A673 (cell line): ENCODE measurements around the gene MPHOSPH9. TPM values are rescaled to one million over a fixed set of nuclear protein-coding genes. Genes with fewer than 3 reads are reported as not detected.

Experiments used
- BruUV-seq: library from RNA; stranded (reverse); fragments of 400-500 nt; replicated peaks from 2 replicates; lab custom pipeline; 2021; lab: Mats Ljungman, UMichigan
- CTCF ChIA-PET: fragments of 300-600 bp; sonication (Branson Sonifier 250); formaldehyde crosslinking; loops from one replicate; lab custom pipeline; 2022; ENCODE audit warnings: antibody characterized with exemption; lab: Charles Lee
- POLR2A ChIA-PET: fragments of 300-600 bp; sonication (Branson Sonifier 250); formaldehyde crosslinking; loops from one replicate; lab custom pipeline; 2022; ENCODE audit warnings: antibody characterized with exemption; ENCODE audit not compliant: low non-redundant PET; lab: Charles Lee
- DNase-seq: peaks from one replicate; pipeline ENCODE4 v3.0.0-alpha.2; 2015; ENCODE audit warnings: low spot score
- H3K27ac ChIP-seq: fragments of 200-600 bp; sonication (generic); 2 replicates; pipeline ENCODE4 v1.5.1; 2016; ENCODE audit warnings: mixed run types, low read depth, mild to moderate bottlenecking, mixed read lengths, antibody characterized with exemption, low read length; ENCODE audit not compliant: poor library complexity, severe bottlenecking
- H3K27me3 ChIP-seq: fragments of 200-600 bp; sonication (generic); replicated peaks from 2 replicates; pipeline ENCODE4 v1.6.1; 2017; ENCODE audit warnings: mixed run types, low read depth, mild to moderate bottlenecking, mixed read lengths, antibody characterized with exemption, low read length; ENCODE audit not compliant: insufficient read depth, poor library complexity
- H3K36me3 ChIP-seq: fragments of 200-600 bp; sonication (generic); 2 replicates; pipeline ENCODE4 v1.6.1; 2016; ENCODE audit warnings: mixed run types, mild to moderate bottlenecking, mixed read lengths, antibody characterized with exemption, low read length; ENCODE audit not compliant: insufficient read depth, poor library complexity, severe bottlenecking
- H3K4me1 ChIP-seq: fragments of 200-600 bp; sonication (generic); 2 replicates; pipeline ENCODE4 v1.6.1; 2017; ENCODE audit warnings: mixed run types, mild to moderate bottlenecking, mixed read lengths, antibody characterized with exemption, low read length; ENCODE audit not compliant: insufficient read depth, poor library complexity, severe bottlenecking
- H3K4me3 ChIP-seq: fragments of 200-600 bp; sonication (generic); 2 replicates; pipeline ENCODE4 v1.5.1; 2016; ENCODE audit warnings: low read depth, mixed run types, mild to moderate bottlenecking, mixed read lengths, low read length; ENCODE audit not compliant: poor library complexity, severe bottlenecking
- H3K9me3 ChIP-seq: fragments of 200-600 bp; sonication (generic); 2 replicates; pipeline ENCODE4 v1.6.1; 2016; ENCODE audit warnings: mixed run types, low read depth, mild to moderate bottlenecking, mixed read lengths, antibody characterized with exemption, low read length; ENCODE audit not compliant: poor library complexity, severe bottlenecking
- EZH2 ChIP-seq: fragments of 200-600 bp; sonication (generic); IDR thresholded peaks from 2 replicates; pipeline ENCODE4 v1.6.1; 2017; ENCODE audit warnings: borderline replicate concordance, low read depth, mild to moderate bottlenecking, mixed read lengths, antibody characterized with exemption, low read length; ENCODE audit not compliant: poor library complexity, severe bottlenecking
- intact Hi-C: fragments of 100-400 bp; cut with micrococcal nuclease; formaldehyde crosslinking; loops from one replicate; pipeline ENCODE4 v1.10.0; 2022; ENCODE audit not compliant: unreplicated experiment
- total RNA-seq: library from RNA; stranded (reverse); gene quantifications from 2 replicates; pipeline ENCODE4 v1.2.3, GENCODE V29; 2021
- TF ChIP-seq, protein P1 (sequence below): fragments of 300-800, 200-600 bp; sonication (generic); conservative IDR thresholded peaks from 2 replicates; pipeline ENCODE4 v1.5.1; 2017; ENCODE audit warnings: low read depth, mild to moderate bottlenecking, antibody characterized with exemption, low read length, moderate library complexity, mixed read lengths

Gene MPHOSPH9
- total RNA-seq, 1 experiment from 2014 or later: 80.8 TPM

DNA sequence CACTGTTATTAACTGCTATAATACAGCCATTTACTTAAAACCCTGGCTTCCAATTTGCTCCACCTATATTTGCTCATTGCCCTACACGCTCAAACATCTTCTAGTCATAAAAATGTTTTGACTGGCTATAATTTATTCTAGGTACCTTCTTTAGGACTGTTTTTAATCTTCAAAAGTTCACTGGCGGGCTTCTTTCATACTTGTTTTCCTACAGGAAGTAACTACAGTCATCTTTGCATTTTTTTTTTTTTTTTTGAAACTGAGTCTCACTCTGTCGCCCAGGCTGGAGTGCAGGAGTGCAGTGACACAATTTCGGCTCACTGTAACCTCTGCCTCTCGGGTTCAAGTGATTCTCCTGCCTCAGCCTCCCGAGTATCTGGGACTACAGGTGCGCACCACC lies 32.5 kb downstream of the MPHOSPH9 start:
- Histone ChIP-seq H3K27me3 (no peaks in the 10 kb centered on the region), H3K9me3 (no peaks in the 10 kb centered on the region), H3K36me3 (peaks cover 56% of the 10 kb centered on the region), H3K27ac (no peak overlapping the region), H3K4me1 (no peaks in the 10 kb centered on the region), H3K4me3 (no peak overlapping the region)
- intact Hi-C loops: no loop called here
- ChIA-PET CTCF (no interaction called here), POLR2A (no interaction called here)
- TF ChIP-seq, protein P1, sequence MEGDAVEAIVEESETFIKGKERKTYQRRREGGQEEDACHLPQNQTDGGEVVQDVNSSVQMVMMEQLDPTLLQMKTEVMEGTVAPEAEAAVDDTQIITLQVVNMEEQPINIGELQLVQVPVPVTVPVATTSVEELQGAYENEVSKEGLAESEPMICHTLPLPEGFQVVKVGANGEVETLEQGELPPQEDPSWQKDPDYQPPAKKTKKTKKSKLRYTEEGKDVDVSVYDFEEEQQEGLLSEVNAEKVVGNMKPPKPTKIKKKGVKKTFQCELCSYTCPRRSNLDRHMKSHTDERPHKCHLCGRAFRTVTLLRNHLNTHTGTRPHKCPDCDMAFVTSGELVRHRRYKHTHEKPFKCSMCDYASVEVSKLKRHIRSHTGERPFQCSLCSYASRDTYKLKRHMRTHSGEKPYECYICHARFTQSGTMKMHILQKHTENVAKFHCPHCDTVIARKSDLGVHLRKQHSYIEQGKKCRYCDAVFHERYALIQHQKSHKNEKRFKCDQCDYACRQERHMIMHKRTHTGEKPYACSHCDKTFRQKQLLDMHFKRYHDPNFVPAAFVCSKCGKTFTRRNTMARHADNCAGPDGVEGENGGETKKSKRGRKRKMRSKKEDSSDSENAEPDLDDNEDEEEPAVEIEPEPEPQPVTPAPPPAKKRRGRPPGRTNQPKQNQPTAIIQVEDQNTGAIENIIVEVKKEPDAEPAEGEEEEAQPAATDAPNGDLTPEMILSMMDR: no peak
- TF ChIP-seq EZH2: no peak
- DNase-seq: no peak
- no TSS peak for BruUV-seq

GRCh38 chr12:123199936-123200335 lies 33.0 kb downstream of the MPHOSPH9 start:
- no TSS peak for BruUV-seq
- H3K4me3 ChIP-seq: no peak overlapping the region
- TF ChIP-seq, protein P1: no peak
- TF ChIP-seq EZH2: no peak
- ChIA-PET POLR2A (interaction anchor here (0.6 kb wide), 1 partner anchor 79 kb away, joined by 5 read pairs; no protein-coding TSS in a partner anchor), CTCF (no interaction called here)
- no peak overlapping the region for H3K27ac ChIP-seq
- no peaks in the 10 kb centered on the region for H3K27me3 ChIP-seq
- intact Hi-C loops: no loop called here
- H3K9me3 ChIP-seq: no peaks in the 10 kb centered on the region
- H3K4me1 ChIP-seq: no peaks in the 10 kb centered on the region
- H3K36me3 ChIP-seq: peaks cover 53% of the 10 kb centered on the region
- peak; percentile 26 for DNase-seq

- no peaks in the 10 kb centered on the region for H3K27me3 ChIP-seq
- POLR2A ChIA-PET: no interaction called here
- H3K36me3 ChIP-seq: peaks cover 64% of the 10 kb centered on the region
- no TSS peak for BruUV-seq
- no peaks in the 10 kb centered on the region for H3K4me1 ChIP-seq
- H3K4me3 ChIP-seq: no peak overlapping the region
- no peak overlapping the region for H3K27ac ChIP-seq
- no peaks in the 10 kb centered on the region for H3K9me3 ChIP-seq
- intact Hi-C loops: no loop called here
- CTCF ChIA-PET: no interaction called here
- no peak for DNase-seq
- TF ChIP-seq, protein P1: no peak
- no peak for TF ChIP-seq EZH2
Measured at GRCh38 chr12:123187637-123188036, 45.3 kb downstream of the MPHOSPH9 start.
